ENCODE results near the gene MBD1.
"Not testable (repeated sequence)": the region's sequence is repeated elsewhere in the genome, so short reads cannot be mapped to it uniquely, and the experiment has no call there.

Gene MBD1, protein sequence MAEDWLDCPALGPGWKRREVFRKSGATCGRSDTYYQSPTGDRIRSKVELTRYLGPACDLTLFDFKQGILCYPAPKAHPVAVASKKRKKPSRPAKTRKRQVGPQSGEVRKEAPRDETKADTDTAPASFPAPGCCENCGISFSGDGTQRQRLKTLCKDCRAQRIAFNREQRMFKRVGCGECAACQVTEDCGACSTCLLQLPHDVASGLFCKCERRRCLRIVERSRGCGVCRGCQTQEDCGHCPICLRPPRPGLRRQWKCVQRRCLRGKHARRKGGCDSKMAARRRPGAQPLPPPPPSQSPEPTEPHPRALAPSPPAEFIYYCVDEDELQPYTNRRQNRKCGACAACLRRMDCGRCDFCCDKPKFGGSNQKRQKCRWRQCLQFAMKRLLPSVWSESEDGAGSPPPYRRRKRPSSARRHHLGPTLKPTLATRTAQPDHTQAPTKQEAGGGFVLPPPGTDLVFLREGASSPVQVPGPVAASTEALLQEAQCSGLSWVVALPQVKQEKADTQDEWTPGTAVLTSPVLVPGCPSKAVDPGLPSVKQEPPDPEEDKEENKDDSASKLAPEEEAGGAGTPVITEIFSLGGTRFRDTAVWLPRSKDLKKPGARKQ

DNA sequence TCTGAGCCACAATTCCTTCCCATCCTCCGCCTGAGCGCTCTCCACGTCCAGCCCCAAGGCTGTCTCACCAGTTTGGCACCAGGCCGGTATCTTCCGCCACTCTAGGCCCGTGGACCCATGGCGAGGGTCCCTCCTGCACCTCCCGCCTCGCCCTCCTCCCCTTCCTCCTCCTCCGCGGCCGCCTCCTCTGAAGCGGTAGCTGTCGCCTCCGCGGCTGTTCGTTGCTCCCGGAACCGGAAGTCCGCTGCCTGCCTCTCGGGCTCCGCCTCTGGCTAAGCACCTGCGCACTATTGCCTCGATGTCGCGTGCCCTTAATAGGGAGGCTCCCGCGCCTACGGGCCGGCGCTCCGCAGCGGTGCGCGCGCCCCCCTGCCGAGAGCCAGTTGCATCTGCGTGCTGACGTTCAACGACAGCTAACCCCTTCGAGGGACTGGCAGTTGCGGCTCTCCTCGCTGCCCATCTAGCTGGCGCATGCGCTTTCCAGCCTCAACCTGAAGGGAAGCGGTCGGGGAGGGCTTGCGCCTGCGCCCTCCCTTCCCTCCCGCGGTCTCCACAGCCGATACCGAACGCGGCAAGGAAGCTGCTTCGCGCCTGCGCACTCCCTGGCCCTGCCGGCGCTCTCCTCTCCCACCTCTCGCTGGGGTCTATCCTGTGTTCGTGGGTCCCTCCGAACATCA lies at the start of gene MBD1:
MBD1 (minus strand) TSS at position 229 of the 677 bp plus-strand sequence. CDS start 1,531 bp downstream, outside the sequence.
- DNase-seq = peak; percentile 100

DNA sequence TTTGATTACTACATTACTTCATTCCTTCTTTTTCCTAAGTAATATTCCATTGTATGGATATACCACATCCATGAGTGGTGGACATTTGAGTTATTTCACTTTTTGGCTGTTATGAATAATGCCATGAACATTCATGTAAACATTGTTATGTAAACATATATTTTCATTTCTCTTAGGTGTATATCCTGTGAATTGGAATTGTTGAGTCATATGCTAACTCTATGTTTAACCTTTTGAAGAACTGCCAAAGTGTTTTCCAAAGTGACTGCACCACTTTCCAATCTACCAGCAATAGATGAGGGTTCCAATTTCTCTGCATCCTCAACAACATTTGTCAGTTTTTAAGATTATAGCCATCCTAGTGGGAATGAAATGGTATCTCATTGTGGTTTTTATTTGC lies 48.9 kb upstream of the MBD1 start:
- DNase-seq = no peak

DNA sequence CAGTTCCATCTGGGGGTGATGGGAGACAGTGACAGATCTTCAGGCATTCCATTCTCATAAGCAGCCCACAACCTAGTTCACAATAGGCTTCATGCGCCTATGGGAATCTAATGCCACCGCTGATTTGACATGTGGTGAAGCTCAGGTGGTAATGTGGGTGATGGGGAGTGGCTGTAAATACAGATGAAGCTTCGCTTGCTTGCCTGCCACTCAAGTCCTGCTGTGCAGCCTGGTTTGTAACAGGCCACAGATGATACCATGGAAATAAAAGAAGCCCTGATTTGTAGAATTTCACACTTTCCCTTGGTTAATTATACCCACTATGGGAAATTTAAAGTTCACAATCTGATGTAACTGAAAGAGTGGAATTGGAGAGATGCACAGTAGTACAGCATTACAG lies 46.7 kb upstream of the MBD1 start:
- no peak for DNase-seq

DNA sequence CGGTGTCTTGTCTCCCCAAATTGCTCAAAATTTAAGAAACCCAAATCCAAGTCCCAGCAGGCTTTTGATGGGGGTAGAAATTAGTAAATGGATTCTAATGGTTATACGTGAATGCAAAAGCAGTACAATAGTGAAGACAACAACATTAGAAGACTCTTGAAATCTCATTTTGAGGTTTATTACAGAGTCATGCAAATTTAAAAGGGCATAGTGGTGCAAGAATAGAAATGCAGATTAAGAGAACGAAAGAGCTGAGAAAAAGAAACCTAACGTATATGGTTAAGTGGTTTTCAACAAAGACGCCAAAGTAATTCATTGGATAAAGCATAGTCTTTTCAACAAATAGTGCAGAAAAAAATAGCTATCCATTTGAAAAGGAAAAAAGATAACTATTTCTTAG lies 39.4 kb upstream of the MBD1 start:
- no peak for DNase-seq

DNA sequence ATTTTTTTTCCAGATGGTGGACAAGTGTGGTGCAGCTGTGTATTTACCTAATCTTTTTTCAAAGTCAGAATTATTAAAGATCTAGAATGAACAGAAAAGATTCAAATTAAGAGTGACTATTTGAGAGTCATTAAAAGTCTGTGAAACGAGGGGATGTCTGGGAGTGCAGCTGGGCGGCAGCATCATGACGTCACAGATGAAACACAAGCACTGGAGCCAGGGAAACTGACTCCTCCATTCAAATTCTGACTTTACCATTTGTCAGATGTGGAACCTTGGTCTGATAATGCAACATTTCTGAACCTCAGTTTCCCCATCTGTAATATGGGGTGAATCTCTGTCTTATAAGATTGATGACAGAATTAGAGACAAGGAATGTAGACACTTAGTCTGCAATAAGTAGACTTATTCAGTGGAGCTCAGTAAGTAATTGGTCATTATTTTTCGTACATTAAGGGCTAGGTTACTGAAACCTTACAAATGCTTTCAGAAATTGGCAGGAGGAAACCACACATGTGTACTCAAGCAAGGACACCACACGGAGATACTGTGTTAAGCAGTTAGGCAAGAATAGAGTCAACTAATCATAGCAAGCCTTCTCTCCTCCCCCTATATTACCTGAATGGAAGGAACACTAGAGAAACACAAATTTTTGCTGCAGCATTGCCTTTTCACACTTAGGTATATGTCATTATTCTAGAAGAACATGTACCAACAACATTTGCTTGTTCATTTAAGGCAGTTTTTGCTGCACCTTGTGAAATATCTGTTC lies 34.0 kb upstream of the MBD1 start:
- no peak for DNase-seq

DNA sequence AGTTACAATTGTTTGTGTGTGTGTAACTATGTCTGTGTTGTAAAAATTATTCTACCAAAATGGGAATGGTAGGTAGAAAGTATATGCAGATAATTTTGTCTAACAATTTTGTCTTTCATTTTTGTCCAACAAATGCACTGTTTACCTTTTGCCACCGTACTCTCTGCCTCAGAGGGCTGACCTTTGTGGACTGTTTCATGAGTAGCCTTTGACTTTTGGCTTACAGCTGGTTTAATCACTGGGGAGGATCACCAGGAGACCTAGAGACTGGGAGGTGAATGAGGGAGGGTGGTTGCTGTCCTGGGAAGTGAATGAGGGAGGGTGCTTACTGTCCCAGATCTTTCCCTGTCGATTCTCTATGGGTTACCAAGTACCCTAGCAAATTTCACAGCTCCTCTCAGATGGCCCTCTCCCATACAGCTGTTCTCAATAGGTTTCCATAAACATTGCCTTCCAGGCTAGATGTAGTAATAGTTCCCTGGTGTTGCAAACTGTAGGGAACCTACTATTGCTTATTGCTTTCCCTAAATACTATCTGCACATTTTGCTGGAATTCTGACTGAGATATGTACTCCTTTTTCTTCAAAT lies 32.6 kb upstream of the MBD1 start:
- DNase-seq = no peak

DNA sequence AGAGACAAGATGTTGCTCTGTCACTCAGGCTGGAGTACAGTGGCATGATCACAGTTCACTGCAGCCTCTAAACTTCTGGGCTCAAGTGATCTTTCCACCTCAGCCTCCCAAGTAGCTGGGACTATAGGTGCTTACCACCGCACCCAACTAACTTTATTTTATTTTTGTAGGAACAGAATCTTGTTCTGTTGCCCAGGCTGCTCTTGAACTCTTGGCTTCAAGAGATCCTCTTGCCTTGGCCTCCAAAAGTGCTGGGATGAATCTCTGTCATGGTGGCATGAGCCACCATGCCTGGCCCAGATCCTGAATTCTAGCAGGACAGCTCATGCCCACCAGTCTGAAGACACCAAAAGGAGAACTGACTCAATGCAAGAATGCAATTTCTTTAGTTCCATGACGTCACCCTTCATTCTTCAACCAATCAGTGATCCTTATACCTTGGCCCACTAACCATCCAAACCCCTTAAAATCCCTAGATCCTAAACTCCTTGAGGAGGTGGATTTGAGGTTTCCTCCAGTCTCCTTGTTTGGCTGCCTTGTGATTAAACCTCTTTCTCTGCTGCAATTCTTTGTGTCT lies 31.8 kb upstream of the MBD1 start:
- no peak for DNase-seq

DNA sequence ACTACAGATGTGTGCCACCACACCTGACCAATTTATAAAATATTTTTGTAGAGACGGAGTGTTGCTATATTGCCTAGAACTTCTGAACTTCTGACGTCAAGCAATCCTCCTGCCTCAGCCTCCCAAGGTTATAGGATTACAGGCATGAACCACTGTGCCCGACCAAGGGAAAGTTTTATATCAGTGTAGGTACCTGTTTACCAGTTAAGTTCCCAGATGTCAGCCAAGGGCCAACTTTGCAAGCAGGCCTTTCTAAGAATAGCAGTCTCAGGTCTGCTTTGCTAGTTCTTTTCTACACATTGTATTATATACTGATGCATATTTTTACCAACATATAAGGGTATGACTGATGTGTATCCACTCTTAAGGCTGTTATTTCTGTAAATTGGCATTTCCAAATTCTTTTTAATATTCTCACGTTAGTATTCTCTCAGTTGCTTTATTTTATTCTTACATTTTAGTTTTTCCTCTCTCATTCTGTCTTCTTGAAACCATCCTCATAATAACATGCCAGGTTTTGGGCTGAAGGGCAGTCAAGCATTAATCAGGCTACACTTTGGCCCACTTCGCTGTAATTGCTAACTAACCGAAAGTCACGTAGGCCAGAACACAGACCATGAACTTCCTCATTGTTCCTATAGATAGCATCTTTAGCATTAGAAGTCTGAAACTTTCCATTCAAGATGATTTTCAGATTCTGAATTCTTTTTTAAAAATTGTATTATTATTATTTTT lies 31.1 kb upstream of the MBD1 start:
- no peak for DNase-seq

DNA sequence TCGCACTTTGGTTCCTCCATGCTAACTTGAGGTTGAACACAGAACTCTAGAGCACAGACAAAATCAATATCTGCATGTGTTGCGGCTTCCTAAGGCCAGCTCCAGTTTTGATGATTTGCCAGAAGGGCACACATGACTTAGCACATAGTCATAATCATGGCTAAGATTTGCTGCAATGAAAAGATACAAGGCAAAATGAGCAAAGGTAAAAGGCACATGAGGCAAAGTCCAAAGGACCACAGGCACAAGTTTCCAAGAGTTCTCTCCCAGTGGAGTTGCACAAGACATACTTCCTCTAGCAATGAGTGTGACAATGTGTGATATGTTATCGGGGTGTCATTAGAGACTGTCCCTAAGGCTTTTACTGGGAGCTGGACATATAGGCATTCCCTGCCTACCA lies 30.3 kb upstream of the MBD1 start:
- no peak for DNase-seq

DNA sequence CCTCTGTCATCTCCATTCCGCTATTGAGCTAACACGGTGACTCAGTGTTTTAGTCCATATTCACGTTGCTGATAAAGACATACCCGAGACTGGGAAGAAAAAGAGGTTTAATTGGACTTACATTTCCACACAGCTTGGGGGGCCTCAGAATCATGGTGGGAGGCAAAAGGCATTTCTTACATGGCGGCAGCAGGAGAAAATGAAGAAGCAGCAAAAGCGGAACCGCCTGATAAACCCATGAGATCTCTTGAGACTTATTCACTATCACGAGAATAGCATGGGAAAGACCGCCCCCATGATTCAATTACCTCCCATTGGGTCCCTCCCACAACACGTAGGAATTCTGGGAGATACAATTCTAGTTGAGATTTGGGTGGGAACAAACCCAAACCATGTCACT lies 28.8 kb upstream of the MBD1 start:
- DNase-seq = no peak

DNA sequence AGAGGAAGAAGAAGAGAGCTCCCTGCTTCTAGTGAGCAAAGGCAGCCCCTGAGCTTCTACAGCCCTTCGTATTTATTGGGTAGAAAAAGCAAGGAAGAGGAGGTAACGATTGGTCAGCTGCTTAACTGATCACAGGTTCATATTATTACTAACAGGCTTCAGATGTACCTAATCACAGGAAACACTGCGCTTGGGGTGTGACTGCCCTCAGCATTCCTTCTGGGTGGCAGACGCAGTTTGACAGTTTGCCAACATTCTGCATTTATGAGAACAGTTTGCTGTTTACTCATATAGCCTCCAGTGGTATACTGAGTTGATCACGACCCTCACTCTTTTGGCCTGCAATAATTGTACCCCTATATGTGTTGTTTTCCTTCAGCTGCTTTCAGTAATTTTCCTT lies 27.5 kb upstream of the MBD1 start:
- DNase-seq = not testable (repeated sequence)

DNA sequence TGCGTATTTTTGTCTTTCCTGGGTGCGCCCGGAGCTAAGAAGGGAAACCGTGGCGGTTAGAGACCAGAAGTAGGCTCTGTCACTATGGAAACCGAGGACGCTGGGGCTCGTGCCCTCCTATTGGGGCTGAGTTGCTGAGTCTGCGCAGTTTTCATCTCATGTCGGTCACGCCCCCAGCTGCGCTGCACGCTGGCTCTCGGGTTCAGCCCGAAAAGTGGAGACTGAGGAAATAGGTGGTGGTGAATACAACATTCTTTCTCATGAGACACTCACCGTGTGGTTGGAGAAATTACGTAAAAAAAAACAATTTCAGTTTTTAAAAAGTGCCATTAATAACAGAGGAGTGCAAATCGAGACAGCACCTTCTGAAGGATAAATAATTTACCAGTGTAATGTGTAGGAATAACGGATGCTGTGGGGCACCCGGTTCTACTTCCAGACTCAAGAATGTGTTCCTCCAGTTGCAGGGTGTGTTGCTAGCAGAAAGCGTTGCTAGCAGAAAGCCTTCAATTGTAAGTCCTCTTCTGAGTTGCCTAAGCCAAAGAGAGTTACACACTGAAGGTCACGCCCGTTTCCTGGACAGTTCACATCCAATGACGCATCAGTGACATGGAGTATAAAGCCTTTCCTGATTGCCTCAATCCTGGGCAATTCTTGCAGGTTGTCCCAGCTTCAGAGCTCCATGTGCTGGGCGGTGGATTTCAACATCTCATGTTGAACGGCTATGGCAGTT lies 26.6 kb upstream of the MBD1 start:
- DNase-seq = peak; percentile 89

DNA sequence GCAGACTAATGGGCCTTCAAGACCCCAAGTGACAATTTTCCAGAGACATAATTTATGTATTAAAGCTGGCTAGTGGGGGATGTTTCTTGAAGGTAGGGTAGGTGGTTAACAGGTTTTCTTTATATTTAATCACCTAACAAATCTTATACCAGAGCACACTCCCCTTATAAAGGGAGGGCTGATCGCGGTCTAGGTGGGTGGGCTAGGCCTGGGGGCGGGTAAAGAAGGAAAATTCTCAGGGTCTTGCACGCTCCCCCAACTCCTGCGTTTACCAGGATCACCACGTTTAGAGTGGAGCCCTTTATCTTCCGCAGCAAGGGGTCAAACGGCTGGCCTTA lies 26.0 kb upstream of the MBD1 start:
- no peak for DNase-seq

DNA sequence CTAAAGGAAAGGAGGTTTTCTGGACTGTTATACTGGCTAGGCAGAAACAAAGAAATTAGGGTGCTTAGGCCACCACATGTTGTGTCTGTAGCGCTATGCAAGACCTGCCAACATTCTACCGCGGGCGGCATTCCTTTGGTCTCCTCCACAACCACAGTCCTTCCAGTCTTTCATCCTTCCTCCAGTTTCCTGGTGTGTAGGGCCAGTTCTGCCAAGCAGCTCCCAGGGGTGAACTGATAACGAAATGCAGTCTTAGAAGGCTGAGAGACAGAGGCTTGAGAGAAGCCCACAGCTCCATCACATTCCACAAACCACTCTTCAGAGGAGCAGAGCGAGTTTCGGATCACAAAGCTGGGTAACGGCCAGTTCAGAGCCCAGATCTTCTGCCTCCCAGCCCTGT lies 25.6 kb upstream of the MBD1 start:
- DNase-seq = no peak

DNA sequence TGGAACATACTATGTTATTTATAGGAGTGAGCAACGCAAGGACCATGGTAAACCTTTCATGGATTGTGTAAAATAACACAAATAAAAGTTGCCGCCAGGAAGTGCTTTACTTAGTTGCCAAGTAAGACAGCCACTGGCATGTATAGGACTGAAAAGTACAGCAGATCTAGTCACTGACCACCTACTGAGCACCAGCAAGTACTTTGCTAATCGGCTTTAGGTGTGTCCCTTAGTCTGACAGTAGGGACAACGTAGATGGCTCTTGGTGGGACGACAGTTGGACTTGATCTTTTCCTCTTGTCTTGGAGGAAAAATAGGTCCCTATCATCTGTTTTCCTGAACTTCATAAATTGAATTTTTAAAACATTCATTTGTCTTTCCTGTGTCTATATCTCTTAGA lies 19.8 kb upstream of the MBD1 start:
- no peak for DNase-seq

DNA sequence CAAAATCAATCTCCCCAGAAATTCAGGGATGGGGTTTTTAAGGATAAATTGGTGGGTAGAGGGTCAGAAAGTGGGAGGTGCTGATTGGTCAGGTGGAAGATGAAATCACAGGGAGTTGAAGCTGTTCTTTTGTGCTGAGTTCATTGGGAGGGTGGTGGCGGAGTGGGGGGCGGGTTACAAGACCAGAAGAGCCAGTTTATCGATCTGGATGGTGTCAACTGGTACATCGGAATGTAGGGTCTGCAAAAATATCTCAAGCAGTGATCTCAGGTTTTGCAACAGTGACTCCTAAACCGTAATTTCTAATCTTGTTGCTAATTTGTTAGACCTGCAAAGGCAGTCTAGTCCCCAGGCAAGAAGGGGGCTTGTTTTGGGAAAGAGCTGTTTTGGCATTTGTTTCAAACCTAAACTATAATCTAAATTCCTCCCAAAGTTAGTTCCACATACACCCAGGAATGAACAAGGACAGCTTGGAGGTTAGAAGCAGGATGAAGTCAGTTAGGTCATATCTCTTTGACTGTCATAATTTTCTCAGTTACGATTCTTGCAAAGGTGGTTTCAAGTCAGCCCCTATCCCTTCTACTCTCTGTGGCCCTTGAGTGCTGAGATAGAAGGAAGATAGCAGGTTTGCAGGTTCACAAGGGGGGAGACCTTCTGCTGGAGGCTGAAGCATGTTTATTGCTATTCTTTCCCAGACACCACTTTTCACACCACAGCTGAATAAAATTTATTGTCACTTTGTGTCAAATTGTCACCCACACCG lies 18.5 kb upstream of the MBD1 start:
- DNase-seq = no peak

DNA sequence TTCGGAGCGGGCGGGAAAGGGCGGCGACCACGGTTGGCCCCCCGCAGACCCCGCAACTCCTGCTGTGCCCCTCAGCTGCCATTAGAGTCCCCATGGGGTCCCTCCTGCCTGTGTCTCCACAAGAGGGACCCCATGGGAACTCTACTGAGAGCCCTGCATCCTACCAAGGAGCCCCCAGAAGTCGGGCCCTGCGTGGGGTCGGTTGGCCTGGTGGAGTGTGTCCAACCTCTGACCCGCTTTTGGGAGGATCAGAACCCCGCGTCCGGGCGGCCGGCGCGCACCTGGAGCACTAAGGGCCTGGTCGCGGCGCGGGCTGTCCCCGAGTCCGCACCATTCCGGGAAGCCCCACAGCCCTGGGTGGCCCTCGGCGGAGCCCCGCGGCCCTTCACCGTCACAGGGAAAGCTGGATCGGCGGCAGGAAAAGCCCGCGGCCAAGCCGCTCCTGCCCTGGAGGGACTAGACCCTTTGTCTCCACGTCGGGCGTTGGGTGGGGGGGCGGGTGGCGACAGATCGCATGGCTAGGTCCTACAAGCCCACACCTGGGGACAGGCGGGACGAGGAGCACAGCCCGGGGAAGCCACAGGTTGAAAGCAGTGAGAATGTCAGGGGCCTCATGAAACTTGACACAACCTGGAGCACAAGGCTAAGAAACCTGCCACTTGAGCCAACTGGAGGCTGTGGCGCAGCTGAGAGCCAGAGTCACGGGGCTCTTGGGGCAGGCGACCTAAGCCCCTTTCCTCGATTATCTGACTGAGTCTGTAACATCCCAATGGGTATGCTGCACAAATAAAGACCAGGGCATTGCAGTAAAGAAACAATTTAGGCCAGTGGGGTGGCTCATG lies 17.3 kb upstream of the MBD1 start:
- DNase-seq = no peak

DNA sequence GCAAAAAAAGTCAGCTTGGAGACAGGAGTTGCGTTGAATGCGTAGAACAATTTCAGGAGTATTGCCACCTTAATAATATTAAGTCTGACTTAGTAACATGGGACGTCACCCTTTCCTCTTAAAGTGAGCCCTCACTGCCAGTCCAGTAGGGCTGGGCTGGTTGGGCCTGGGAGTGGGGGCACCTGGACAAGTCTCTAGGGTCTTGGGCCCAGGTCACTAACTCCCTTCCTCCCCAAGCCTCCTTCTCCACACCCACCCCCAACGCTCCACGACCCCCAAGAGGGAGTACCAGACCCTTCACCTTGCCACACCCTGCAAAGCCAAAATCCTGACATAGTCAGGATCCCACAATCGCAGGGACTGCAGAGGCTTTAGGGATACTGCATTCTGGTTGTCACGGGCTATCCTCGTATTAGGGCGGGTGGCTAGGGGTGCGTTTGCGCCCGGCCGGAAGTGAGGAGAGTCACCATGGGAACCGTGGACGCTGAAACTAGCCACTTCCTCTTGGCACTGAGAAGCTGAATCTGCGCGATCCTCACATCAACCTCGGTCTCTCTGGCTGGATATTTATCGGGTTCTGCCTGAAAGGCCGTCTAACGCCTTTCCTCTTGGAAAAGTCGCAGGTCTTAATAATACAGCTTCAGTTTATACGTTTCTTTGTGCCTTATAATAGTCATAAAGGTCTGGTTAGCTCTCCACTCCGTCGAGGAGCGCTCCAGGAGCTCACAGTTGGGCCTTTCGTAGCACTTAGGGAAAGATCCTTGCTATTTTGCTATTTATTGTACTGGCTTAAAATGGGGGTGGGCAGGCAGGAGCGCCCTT lies 16.5 kb upstream of the MBD1 start:
- peak; percentile 45 for DNase-seq

DNA sequence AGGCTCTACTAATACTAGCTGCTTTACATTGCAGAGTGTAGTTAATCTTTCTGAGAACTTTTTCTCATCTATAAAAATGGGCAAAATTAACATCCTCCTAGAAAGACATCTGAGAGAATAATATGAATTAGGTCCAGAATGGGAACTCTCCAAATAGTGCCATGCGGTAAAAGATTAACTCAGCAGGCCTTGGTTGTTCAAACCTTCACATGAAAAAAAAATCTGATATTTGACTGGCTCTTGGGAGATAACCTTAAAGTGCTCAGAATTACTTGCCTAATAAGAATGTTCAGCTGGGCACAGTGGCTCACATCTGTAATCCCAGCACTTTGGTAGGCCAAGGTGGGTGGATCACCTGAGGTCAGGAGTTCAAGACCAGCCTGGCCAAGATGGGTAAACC lies 11.7 kb upstream of the MBD1 start:
- DNase-seq = no peak

Data from stimulated activated naive CD4-positive, alpha-beta T cell treated with Interleukin-2 at 50 U/mL for 16 hours (primary cell).